ENCODE results near the gene SH2B3.
"Not testable (repeated sequence)": the region's sequence is repeated elsewhere in the genome, so short reads cannot be mapped to it uniquely, and the experiment has no call there.

The SH2B3 gene

DNA sequence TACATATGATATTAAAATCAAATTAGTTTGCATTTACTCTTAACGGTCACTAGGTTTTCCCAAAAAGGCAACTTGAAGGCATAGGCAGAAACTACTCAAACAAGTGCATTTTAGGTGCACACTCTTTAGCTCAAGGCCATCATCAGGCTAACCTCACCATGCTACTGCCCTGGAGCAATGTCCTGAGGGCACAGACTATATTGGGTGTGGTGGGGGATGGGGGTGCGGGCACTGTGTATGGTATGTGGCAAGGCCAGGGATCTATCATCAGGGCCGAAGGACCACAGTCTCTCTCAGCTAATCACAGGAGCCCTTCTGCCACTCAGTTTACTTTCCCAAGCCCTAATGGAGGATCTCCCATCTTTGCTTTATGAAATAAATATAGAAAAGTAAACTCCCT lies 51.9 kb downstream of the SH2B3 start:
- no peaks in the 10 kb centered on the region for H3K27me3 Mint-ChIP-seq (ENCODE audit: low read depth)
- H3K9me3 Mint-ChIP-seq = no peaks in the 10 kb centered on the region
- H3K36me3 Mint-ChIP-seq (ENCODE audit: low read depth) = peaks cover 29% of the 10 kb centered on the region
- no peak overlapping the region for H3K27ac Mint-ChIP-seq
- peaks cover 3% of the 10 kb centered on the region for H3K4me1 Mint-ChIP-seq (ENCODE audit: low read depth)
- H3K4me3 Mint-ChIP-seq = no peak overlapping the region

DNA sequence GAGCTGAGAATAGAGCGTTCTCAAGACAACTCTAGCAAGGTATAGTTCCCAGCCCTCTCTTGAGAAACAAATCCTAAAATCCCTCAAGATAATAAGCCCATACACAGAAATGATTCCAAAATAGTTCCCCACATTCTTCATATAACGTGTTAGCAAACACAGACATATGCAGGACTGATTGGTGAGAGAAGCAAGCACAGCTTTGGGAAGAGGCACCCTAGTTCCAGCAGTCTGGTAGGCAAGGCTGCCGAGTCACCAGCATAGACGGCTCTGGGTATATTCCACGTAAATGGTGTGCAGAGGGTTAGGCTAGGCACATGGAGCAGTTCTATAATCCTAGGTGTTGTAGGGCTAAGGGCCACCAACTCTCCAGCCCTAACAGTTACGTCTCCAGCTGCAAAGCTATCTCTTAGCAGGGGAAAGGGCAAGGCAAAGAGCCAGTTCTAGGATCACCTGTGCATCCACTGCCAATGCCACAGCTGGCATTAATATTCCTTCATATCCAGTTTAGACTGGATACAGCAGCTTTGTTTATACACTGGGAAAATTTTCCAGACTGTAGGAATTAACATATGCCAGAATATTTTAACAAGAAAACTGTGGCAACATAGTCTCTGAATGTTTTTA lies 52.9 kb downstream of the SH2B3 start:
- no peaks in the 10 kb centered on the region for H3K9me3 Mint-ChIP-seq
- no peak overlapping the region for H3K27ac Mint-ChIP-seq
- no peak overlapping the region for H3K4me3 Mint-ChIP-seq
- no peaks in the 10 kb centered on the region for H3K27me3 Mint-ChIP-seq (ENCODE audit: low read depth)
- H3K4me1 Mint-ChIP-seq (ENCODE audit: low read depth) = peaks cover 3% of the 10 kb centered on the region
- peaks cover 23% of the 10 kb centered on the region for H3K36me3 Mint-ChIP-seq (ENCODE audit: low read depth)

DNA sequence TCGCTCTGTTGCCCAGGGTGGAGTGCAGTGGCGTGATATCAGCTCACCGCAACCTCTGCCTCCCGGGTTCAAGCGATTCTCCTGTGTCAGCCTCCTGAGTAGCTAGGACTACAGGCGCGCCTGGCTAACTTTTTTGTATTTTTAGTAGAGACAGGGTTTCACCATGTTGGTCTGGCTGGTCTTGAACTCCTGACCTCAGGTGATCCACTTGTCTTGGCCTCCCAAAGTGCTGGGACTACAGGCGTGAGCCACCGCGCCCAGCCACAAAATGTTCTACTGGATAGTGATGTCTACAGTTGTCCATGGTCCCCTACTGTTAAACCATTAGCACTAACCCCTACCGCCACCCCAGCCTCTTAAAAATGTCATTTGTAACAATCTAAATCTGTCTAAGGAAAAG lies 54.4 kb downstream of the SH2B3 start:
- not testable (repeated sequence) for H3K4me3 Mint-ChIP-seq
- peaks cover 15% of the 10 kb centered on the region for H3K36me3 Mint-ChIP-seq (ENCODE audit: low read depth)

DNA sequence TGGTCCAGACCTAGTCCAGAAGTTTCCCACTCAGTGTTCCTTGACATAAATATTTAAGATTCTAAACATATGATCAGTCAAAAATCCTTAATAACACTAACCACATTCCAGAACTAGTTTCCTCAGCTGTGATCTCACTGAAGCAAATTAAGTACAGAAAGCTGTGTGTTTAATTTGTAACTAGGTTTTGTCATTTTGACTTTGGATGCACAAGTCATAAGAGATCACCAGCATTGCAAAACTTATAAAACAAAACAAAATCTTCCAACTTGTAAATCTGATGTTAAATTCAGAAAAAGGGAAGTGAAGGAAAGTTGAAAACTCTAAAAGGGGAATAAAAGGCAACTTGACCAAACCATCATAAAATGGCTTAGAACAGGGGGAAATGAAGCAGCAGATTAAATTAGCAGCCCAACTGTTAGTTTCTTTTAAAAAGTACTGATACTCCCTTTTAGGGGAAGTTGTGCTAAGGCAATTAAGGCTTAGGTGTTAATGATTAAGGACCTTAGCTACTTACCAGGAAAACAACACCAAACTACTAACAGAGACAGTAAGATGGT lies 56.6 kb downstream of the SH2B3 start:
- Mint-ChIP-seq H3K4me3 (no peak overlapping the region), H3K27ac (peak overlapping the region; percentile 66), H3K9me3 (no peaks in the 10 kb centered on the region), H3K36me3 (ENCODE audit: low read depth) (peaks cover 4% of the 10 kb centered on the region), H3K4me1 (ENCODE audit: low read depth) (no peaks in the 10 kb centered on the region), H3K27me3 (ENCODE audit: low read depth) (no peaks in the 10 kb centered on the region)

More for the DNA sequence above, 54.4 kb downstream of the SH2B3 start:
- not testable (repeated sequence) for H3K4me1 Mint-ChIP-seq (ENCODE audit: low read depth); H3K27me3 Mint-ChIP-seq (ENCODE audit: low read depth); H3K9me3 Mint-ChIP-seq; H3K27ac Mint-ChIP-seq

DNA sequence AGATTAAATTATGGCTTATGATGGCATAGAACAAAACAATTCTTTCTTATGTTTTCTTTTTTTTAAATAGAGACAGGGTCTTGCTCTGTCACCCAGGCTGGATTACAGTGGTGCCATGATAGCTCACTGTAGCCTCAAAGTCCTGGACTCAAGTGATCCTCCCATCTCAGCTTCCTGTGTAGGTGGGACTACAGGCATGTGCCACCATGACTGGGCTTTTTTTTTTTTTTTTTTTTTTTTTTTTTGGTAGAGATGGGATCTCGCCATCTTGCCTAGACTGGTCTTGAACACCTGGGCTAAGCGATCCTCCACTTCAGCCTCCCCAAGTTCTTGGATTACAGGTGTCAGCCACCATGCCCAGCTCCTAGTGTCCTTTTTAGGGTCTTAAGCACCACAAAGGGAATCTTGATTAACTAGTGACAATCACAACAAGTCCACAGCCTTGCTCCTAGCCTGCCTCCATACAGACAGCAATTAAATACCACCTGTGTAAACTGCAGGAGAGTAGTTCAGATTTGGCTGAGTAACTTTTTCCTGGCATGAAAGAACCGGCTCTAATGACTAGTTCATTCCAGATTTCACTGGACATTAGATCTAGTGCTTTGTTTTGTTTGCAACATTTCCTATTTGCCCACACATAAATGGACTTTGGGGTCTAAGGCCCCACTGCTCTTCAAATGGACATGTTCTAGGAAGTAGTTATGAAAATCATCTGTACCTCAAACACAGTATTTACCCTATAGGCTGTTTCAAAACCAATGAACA lies 61.6 kb downstream of the SH2B3 start:
- Mint-ChIP-seq H3K36me3 (ENCODE audit: low read depth) (peaks cover 14% of the 10 kb centered on the region), H3K27ac (no peak overlapping the region)

DNA sequence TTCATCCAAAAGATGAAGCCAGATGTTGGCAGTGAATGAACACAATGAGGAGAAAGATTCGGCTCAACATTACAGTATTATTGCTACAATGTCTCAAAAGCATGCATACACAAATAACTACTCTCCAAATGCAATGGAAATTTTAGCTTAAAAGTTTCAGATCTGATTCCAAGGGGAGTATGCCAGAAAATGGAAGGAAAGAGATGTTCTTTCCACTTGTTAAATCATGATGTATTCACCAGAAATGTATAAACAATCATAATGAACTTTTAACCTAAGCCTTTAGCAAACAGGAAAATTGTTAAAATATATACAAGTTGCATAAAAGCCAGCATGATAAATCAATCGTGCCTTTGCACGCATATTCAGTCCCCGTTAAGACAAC lies 62.1 kb downstream of the SH2B3 start:
- H3K27me3 Mint-ChIP-seq (ENCODE audit: low read depth) = no peaks in the 10 kb centered on the region
- no peaks in the 10 kb centered on the region for H3K4me1 Mint-ChIP-seq (ENCODE audit: low read depth)
- no peaks in the 10 kb centered on the region for H3K9me3 Mint-ChIP-seq
- H3K4me3 Mint-ChIP-seq = no peak overlapping the region
- H3K36me3 Mint-ChIP-seq (ENCODE audit: low read depth) = peaks cover 14% of the 10 kb centered on the region
- no peak overlapping the region for H3K27ac Mint-ChIP-seq

More for the DNA sequence above, 61.6 kb downstream of the SH2B3 start:
- Mint-ChIP-seq H3K4me3 (no peak overlapping the region), H3K9me3 (no peaks in the 10 kb centered on the region), H3K4me1 (ENCODE audit: low read depth) (no peaks in the 10 kb centered on the region), H3K27me3 (ENCODE audit: low read depth) (no peaks in the 10 kb centered on the region)

DNA sequence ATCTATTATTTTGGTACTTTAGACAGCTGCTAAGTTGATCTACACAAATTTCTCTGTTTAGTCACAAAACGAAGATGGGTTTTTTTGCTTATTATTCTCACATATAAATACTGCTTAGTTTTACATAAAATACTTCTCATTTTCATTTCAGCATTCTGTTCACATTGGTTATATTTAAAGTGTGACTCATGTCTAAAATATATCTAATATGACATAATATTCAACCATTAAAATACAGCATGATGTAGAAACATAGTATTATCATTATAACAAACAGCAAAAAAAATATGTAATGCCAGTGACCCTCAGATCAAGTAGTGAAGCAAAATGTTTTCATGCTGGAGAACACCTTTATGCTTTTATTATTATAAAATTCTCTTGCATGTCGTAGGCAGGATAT lies 63.7 kb downstream of the SH2B3 start:
- Mint-ChIP-seq H3K4me1 (ENCODE audit: low read depth) (peaks cover 2% of the 10 kb centered on the region), H3K9me3 (no peaks in the 10 kb centered on the region), H3K4me3 (no peak overlapping the region), H3K27me3 (ENCODE audit: low read depth) (no peaks in the 10 kb centered on the region), H3K36me3 (ENCODE audit: low read depth) (peaks cover 21% of the 10 kb centered on the region), H3K27ac (no peak overlapping the region)

DNA sequence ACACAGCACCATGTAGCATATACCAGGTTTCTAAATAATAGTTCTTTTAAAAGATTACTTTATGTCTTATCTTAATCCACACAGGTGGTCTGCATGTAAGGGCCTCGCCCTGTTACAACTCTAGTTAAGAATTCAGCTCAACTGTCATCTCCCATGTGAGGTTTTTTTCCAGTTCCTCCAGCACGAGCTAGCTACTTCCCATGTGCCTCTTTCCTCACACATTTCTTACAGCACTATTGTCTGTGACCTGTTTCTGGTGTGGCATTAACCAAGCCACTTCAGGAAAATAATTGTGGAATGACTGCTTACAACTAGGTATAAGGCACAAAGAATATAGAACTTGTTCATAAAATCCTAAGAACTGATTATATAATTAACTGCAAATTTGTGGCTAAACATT lies 65.5 kb downstream of the SH2B3 start:
- Mint-ChIP-seq H3K9me3 (no peaks in the 10 kb centered on the region), H3K4me3 (no peak overlapping the region), H3K27me3 (ENCODE audit: low read depth) (no peaks in the 10 kb centered on the region), H3K27ac (no peak overlapping the region), H3K36me3 (ENCODE audit: low read depth) (peaks cover 24% of the 10 kb centered on the region), H3K4me1 (ENCODE audit: low read depth) (peaks cover 2% of the 10 kb centered on the region)

DNA sequence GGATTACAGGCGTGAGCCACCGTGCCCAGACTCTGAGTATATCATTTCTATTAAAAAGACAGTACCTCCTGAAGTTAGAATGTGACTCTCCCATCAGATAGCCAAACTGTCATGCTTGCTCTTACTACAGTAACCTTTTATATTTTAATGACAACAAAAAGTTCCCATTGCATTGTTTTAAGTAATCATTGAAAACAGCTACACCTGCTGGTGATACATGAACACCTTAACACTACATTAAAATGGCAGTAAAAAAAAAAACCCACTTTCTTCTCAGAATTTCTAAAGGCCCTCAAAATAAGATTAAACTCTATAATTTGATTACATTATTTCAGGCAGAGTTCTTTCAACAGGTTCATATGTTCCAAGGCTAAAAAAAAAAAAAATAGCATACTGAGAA lies 76.7 kb downstream of the SH2B3 start:
- no peak overlapping the region for H3K27ac Mint-ChIP-seq
- H3K27me3 Mint-ChIP-seq (ENCODE audit: low read depth) = no peaks in the 10 kb centered on the region
- H3K4me3 Mint-ChIP-seq = no peak overlapping the region
- no peaks in the 10 kb centered on the region for H3K4me1 Mint-ChIP-seq (ENCODE audit: low read depth)
- peaks cover 24% of the 10 kb centered on the region for H3K36me3 Mint-ChIP-seq (ENCODE audit: low read depth)
- H3K9me3 Mint-ChIP-seq = no peaks in the 10 kb centered on the region

DNA sequence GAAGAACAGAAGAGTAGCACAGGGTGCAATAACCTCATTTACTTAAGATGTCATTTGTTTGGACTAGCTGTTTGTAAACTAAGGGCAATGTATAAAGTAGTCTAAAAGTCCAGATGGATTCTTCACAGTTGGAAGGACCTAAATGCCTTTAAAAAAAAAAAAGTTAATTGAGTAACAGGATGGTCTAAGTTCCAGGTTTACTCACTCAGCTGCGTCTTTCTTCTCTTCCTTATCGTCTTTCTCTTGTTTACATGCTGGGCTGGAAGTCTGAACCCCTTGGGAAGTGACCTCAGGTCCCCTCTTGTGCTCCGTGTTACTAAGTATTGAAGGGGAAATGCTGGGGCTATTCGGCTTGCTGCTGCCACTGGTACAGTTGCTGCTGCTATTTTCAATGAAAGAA lies 82.5 kb downstream of the SH2B3 start:
- no peaks in the 10 kb centered on the region for H3K4me1 Mint-ChIP-seq (ENCODE audit: low read depth)
- H3K36me3 Mint-ChIP-seq (ENCODE audit: low read depth) = peaks cover 28% of the 10 kb centered on the region
- no peak overlapping the region for H3K4me3 Mint-ChIP-seq
- no peaks in the 10 kb centered on the region for H3K27me3 Mint-ChIP-seq (ENCODE audit: low read depth)
- H3K9me3 Mint-ChIP-seq = no peaks in the 10 kb centered on the region
- H3K27ac Mint-ChIP-seq = no peak overlapping the region

DNA sequence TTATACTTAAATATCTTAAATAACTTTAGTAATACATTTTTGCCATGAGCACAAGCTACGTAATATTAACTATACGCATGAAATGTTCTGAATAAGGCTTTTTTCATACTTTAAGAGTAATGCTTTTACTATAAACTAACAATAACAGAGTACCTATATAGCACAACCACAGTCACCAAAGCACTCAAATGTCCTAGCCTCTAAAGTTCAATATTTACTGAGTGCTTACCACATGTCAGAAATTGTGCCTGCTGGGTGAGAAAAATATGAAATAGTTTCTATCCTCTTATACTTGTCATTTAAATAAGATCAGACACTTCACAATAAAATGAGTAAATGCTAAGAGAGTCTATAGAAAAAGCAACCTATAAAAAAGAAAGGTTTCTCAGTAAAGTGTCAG lies 83.1 kb downstream of the SH2B3 start:
- no peaks in the 10 kb centered on the region for H3K27me3 Mint-ChIP-seq (ENCODE audit: low read depth)

DNA sequence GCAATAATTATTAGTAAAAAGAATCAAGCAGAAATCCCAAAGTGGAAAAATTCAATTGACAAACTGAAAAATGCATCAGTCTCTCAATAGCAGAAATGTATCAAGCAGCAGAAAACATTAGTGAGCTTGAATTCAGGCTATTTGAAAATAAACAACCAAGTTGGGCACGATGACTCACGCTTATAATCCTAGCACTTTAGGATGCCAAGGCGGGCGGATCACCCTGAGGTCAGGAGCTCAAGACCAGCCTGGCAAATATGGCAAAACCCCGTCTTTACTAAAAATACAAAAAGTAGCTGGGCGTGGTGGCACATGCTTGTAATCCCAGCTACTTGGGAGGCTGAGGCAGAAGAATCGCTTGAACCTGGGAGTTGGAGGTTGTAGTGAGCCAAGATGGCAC lies 87.3 kb downstream of the SH2B3 start:
- H3K27ac Mint-ChIP-seq; H3K9me3 Mint-ChIP-seq; H3K4me3 Mint-ChIP-seq; H3K4me1 Mint-ChIP-seq (ENCODE audit: low read depth); H3K27me3 Mint-ChIP-seq (ENCODE audit: low read depth): not testable (repeated sequence)
- peaks cover 28% of the 10 kb centered on the region for H3K36me3 Mint-ChIP-seq (ENCODE audit: low read depth)

More for the DNA sequence above, 83.1 kb downstream of the SH2B3 start:
- no peak overlapping the region for H3K4me3 Mint-ChIP-seq
- no peaks in the 10 kb centered on the region for H3K4me1 Mint-ChIP-seq (ENCODE audit: low read depth)
- H3K36me3 Mint-ChIP-seq (ENCODE audit: low read depth) = peaks cover 28% of the 10 kb centered on the region
- H3K27ac Mint-ChIP-seq = no peak overlapping the region
- H3K9me3 Mint-ChIP-seq = no peaks in the 10 kb centered on the region

DNA sequence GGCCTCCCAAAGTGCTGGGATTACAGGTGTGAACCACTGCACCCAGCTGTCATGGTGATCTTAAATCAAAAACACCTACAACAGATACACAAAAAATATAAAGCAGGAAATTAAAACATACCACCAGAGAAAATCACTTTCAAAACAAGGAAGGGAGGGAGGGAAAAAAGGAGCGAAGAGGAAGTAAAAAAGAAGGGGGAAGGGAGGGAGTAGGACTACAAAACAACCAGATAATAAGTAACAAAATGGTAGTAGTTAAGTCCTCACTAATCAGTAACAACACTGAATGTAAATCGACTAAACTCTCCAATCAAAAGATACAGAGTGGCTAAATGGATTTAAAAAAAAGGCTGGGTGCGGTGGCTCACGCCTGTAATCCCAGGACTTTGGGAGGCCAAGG lies 89.0 kb downstream of the SH2B3 start:
- H3K27ac Mint-ChIP-seq = no peak overlapping the region
- H3K4me3 Mint-ChIP-seq = no peak overlapping the region
- H3K27me3 Mint-ChIP-seq (ENCODE audit: low read depth) = no peaks in the 10 kb centered on the region
- H3K4me1 Mint-ChIP-seq (ENCODE audit: low read depth) = no peaks in the 10 kb centered on the region
- no peaks in the 10 kb centered on the region for H3K9me3 Mint-ChIP-seq
- H3K36me3 Mint-ChIP-seq (ENCODE audit: low read depth) = peaks cover 31% of the 10 kb centered on the region
